SH-SY5Y (cell line): ENCODE measurements around the gene ICE2.

ENCODE experiments used
- GATA2 ChIP-seq: IDR thresholded peaks from 2 replicates; pipeline ENCODE4 v1.6.1; 2011; ENCODE audit warnings: mild to moderate bottlenecking, low read depth, low read length
- GATA3 ChIP-seq: IDR thresholded peaks from 2 replicates; pipeline ENCODE4 v1.6.1; 2011; ENCODE audit warnings: low read depth, mild to moderate bottlenecking, low read length, moderate library complexity

ICE2 gene

GRCh38 chr15:60510006-60510405, 31.1 kb upstream of the ICE2 start:
- TF ChIP-seq GATA2 (no peak), GATA3 (no peak)

- no peak for TF ChIP-seq GATA2
- TF ChIP-seq GATA3, result no peak
Observed at GRCh38 chr15:60509470-60509869, 30.5 kb upstream of the ICE2 start.

- TF ChIP-seq GATA2, result no peak
Observed at GRCh38 chr15:60508442-60508841, 29.5 kb upstream of the ICE2 start.

GRCh38 chr15:60507596-60508424, 28.9 kb upstream of the ICE2 start:
- no peak for TF ChIP-seq GATA3
- TF ChIP-seq GATA2, result no peak

- TF ChIP-seq GATA3 (no peak), GATA2 (no peak)
Observed at GRCh38 chr15:60496853-60497252, 17.9 kb upstream of the ICE2 start.

- TF ChIP-seq GATA2, result no peak
- no peak for TF ChIP-seq GATA3
Observed at GRCh38 chr15:60494108-60494507, 15.2 kb upstream of the ICE2 start.

GRCh38 chr15:60493166-60493565, 14.2 kb upstream of the ICE2 start:
- TF ChIP-seq GATA3 (no peak), GATA2 (no peak)

- TF ChIP-seq GATA3, result no peak
- no peak for TF ChIP-seq GATA2
Observed at GRCh38 chr15:60486742-60487141, 7.8 kb upstream of the ICE2 start.

GRCh38 chr15:60485365-60486055, 6.6 kb upstream of the ICE2 start:
- TF ChIP-seq GATA2, result no peak
- TF ChIP-seq GATA3, result no peak

GRCh38 chr15:60483042-60483441, 4.1 kb upstream of the ICE2 start:
- no peak for TF ChIP-seq GATA2
- TF ChIP-seq GATA3, result no peak

- no peak for TF ChIP-seq GATA2
- TF ChIP-seq GATA3, result no peak
Observed at GRCh38 chr15:60480888-60481287, 1.9 kb upstream of the ICE2 start.

- TF ChIP-seq GATA2, result no peak
- no peak for TF ChIP-seq GATA3
Observed at GRCh38 chr15:60480149-60480548, 1.2 kb upstream of the ICE2 start.

GRCh38 chr15:60479361-60480110, 594 bp upstream of the ICE2 start:
- TF ChIP-seq GATA3 (no peak), GATA2 (no peak)

- TF ChIP-seq GATA3, result no peak
- no peak for TF ChIP-seq GATA2
Observed at GRCh38 chr15:60477916-60478565, 901 bp downstream of the ICE2 start.
